CD8-positive, alpha-beta memory T cell (primary cell): Measurements from ENCODE around the gene PLAU. TPM values are rescaled to one million over a fixed set of nuclear protein-coding genes. Genes with fewer than 3 reads are reported as not detected.
A peak's percentile ranks its signal among the peaks of the same experiment; 100 is the strongest.

Source experiments
- CTCF ChIA-PET: fragments of 350-600 bp; sonication (Branson Sonifier 250); formaldehyde crosslinking; loops from one replicate; lab custom pipeline; 2021; ENCODE audit warnings: antibody characterized with exemption; lab: Charles Lee
- POLR2A ChIA-PET: fragments of 350-600 bp; sonication (Branson Sonifier 250); formaldehyde crosslinking; loops from one replicate; lab custom pipeline; 2021; ENCODE audit warnings: antibody characterized with exemption; lab: Charles Lee
- DNase-seq, 5 donors: peaks; one replicate each; pipeline versions ENCODE4 v3.0.0 to v3.0.0-alpha.2; 2020 to 2022; ENCODE audit warnings: mixed read lengths in 1 of 5
- H3K27ac ChIP-seq: one replicate; pipeline ENCODE4 v1.7.0; 2013; ENCODE audit warnings: low read depth, mild to moderate bottlenecking, low read length, moderate library complexity
- H3K27me3 ChIP-seq: 2 replicates; pipeline ENCODE4 v1.7.0; 2013; ENCODE audit warnings: low read length, mild to moderate bottlenecking; ENCODE audit not compliant: insufficient read depth, poor library complexity, severe bottlenecking
- H3K36me3 ChIP-seq: 2 replicates; pipeline ENCODE4 v1.7.0; 2013; ENCODE audit warnings: mild to moderate bottlenecking, low read length, moderate library complexity; ENCODE audit not compliant: insufficient read depth
- H3K4me1 ChIP-seq: 2 replicates; pipeline ENCODE4 v1.7.0; 2013; ENCODE audit warnings: mild to moderate bottlenecking, low read length, moderate library complexity; ENCODE audit not compliant: insufficient read depth
- H3K4me3 ChIP-seq: 2 replicates; pipeline ENCODE4 v1.7.0; 2013; ENCODE audit warnings: mild to moderate bottlenecking, low read length
- H3K9me3 ChIP-seq: 2 replicates; pipeline ENCODE4 v1.7.0; 2013; ENCODE audit warnings: mild to moderate bottlenecking, low read length
- H3K27ac Mint-ChIP-seq, 8 donors: one replicate each; pipeline ENCODE4 v1.8.0; 2020 to 2021; ENCODE audit warnings: mixed read lengths in 8 of 8, mild to moderate bottlenecking in 6 of 8, inconsistent platforms in 3 of 8, moderate library complexity in 3 of 8
- H3K27me3 Mint-ChIP-seq, 2 donors: one replicate each; pipeline ENCODE4 v1.8.0; 2020 to 2021; ENCODE audit warnings: mixed read lengths in 2 of 2, mild to moderate bottlenecking in 1 of 2, moderate library complexity in 1 of 2
- H3K36me3 Mint-ChIP-seq, 3 donors: one replicate each; pipeline ENCODE4 v1.8.0; 2020 to 2021; ENCODE audit warnings: mixed read lengths in 3 of 3, inconsistent platforms in 1 of 3, mild to moderate bottlenecking in 1 of 3
- H3K4me1 Mint-ChIP-seq, 3 donors: one replicate each; pipeline ENCODE4 v1.8.0; 2020 to 2021; ENCODE audit warnings: mixed read lengths in 3 of 3, inconsistent platforms in 1 of 3, mild to moderate bottlenecking in 1 of 3
- H3K4me3 Mint-ChIP-seq, 7 donors: one replicate each; pipeline ENCODE4 v1.8.0; 2020 to 2021; ENCODE audit warnings: mixed read lengths in 7 of 7, mild to moderate bottlenecking in 6 of 7, moderate library complexity in 4 of 7, inconsistent platforms in 2 of 7
- H3K9me3 Mint-ChIP-seq, 5 donors: one replicate each; pipeline ENCODE4 v1.8.0; 2020 to 2022; ENCODE audit warnings: mixed read lengths in 5 of 5, mild to moderate bottlenecking in 3 of 5, moderate library complexity in 2 of 5, inconsistent platforms in 1 of 5
- polyA plus RNA-seq: library from polyadenylated mRNA; unstranded; fragments of 300-500 nt; fragmentation: Illumina TruSeq; gene quantifications from one replicate; pipeline ENCODE4 v1.2.3, GENCODE V29; 2021
- total RNA-seq, 2 experiments: library from RNA; stranded (reverse); gene quantifications; one replicate each; pipeline ENCODE4 v1.2.3, GENCODE V29; 2021

The PLAU gene
- total and polyA plus RNA-seq, 3 experiments from 2014 or later, result 1.2 to 1.6 TPM; not detected in 1

- Histone ChIP-seq H3K36me3 (no peaks in the 10 kb centered on the region), H3K4me1 (no peaks in the 10 kb centered on the region), H3K27me3 (peaks cover 2% of the 10 kb centered on the region), H3K9me3 (no peaks in the 10 kb centered on the region), H3K27ac (no peak overlapping the region), H3K4me3 (no peak overlapping the region)
- Mint-ChIP-seq H3K36me3 (no peaks in the 10 kb centered on the region), H3K27ac (no peak overlapping the region), H3K9me3 (no peaks in the 10 kb centered on the region), H3K4me3 (no peak overlapping the region), H3K27me3 (peaks cover 9 to 26% of the 10 kb centered on the region in 2 donors), H3K4me1 (no peaks in the 10 kb centered on the region)
- DNase-seq, result no peak
- CTCF ChIA-PET, result interaction anchor here (0.8 to 4.1 kb wide), 3 partner anchors 13 to 41 kb away, joined by 3 to 22 read pairs (median 4); no protein-coding TSS in a partner anchor
- POLR2A ChIA-PET, result no interaction called here
Measured at GRCh38 chr10:73899423-73899822, 11.5 kb upstream of the PLAU start.

- no peaks in the 10 kb centered on the region for H3K4me1 Mint-ChIP-seq
- no peaks in the 10 kb centered on the region for H3K36me3 ChIP-seq
- H3K27ac ChIP-seq, result no peak overlapping the region
- ChIA-PET CTCF (interaction anchor here (0.8 to 4.1 kb wide), 2 partner anchors 14 to 41 kb away, joined by 3 to 22 read pairs; no protein-coding TSS in a partner anchor), POLR2A (no interaction called here)
- H3K27me3 Mint-ChIP-seq, result peaks cover 8 to 26% of the 10 kb centered on the region in 2 donors
- H3K27ac Mint-ChIP-seq, result no peak overlapping the region
- DNase-seq, result no peak
- H3K4me3 Mint-ChIP-seq, result no peak overlapping the region
- peaks cover 5% of the 10 kb centered on the region for H3K27me3 ChIP-seq
- no peaks in the 10 kb centered on the region for H3K4me1 ChIP-seq
- no peaks in the 10 kb centered on the region for H3K9me3 Mint-ChIP-seq
- H3K36me3 Mint-ChIP-seq, result no peaks in the 10 kb centered on the region
- H3K9me3 ChIP-seq, result no peaks in the 10 kb centered on the region
- no peak overlapping the region for H3K4me3 ChIP-seq
Measured at GRCh38 chr10:73900064-73900463, 10.9 kb upstream of the PLAU start.

- Mint-ChIP-seq H3K27me3 (peaks cover 13 to 33% of the 10 kb centered on the region in 2 donors), H3K9me3 (no peaks in the 10 kb centered on the region), H3K4me1 (no peaks in the 10 kb centered on the region), H3K27ac (no peak overlapping the region), H3K4me3 (no peak overlapping the region), H3K36me3 (peaks cover 0 to 3% (median 0%) of the 10 kb centered on the region in 3 donors)
- H3K4me1 ChIP-seq, result no peaks in the 10 kb centered on the region
- no peak overlapping the region for H3K4me3 ChIP-seq
- H3K27me3 ChIP-seq, result peaks cover 5% of the 10 kb centered on the region
- no peak overlapping the region for H3K27ac ChIP-seq
- DNase-seq, result no peak
- CTCF ChIA-PET, result interaction anchor here (1.0 to 4.1 kb wide), 4 partner anchors 13 to 52 kb away, joined by 3 to 22 read pairs (median 3); no protein-coding TSS in a partner anchor
- POLR2A ChIA-PET, result no interaction called here
- H3K9me3 ChIP-seq, result no peaks in the 10 kb centered on the region
- H3K36me3 ChIP-seq, result no peaks in the 10 kb centered on the region
Measured at GRCh38 chr10:73901261-73901660, 9.7 kb upstream of the PLAU start.

- Mint-ChIP-seq H3K4me3 (no peak overlapping the region), H3K9me3 (no peaks in the 10 kb centered on the region), H3K27me3 (peaks cover 14 to 44% of the 10 kb centered on the region in 2 donors), H3K36me3 (peaks cover 0 to 3% (median 0%) of the 10 kb centered on the region in 3 donors), H3K27ac (peak overlapping the region in 1 of 8 donors; percentile 26), H3K4me1 (no peaks in the 10 kb centered on the region)
- peaks cover 5% of the 10 kb centered on the region for H3K27me3 ChIP-seq
- DNase-seq, result no peak
- POLR2A ChIA-PET, result no interaction called here
- no peak overlapping the region for H3K4me3 ChIP-seq
- CTCF ChIA-PET, result interaction anchor here (1.8 to 4.1 kb wide), 2 partner anchors 16 to 38 kb away, joined by 7 to 22 read pairs; no protein-coding TSS in a partner anchor
- H3K9me3 ChIP-seq, result no peaks in the 10 kb centered on the region
- no peak overlapping the region for H3K27ac ChIP-seq
- no peaks in the 10 kb centered on the region for H3K4me1 ChIP-seq
- H3K36me3 ChIP-seq, result no peaks in the 10 kb centered on the region
Measured at GRCh38 chr10:73902351-73902750, 8.6 kb upstream of the PLAU start.

- no peaks in the 10 kb centered on the region for H3K36me3 ChIP-seq
- CTCF ChIA-PET, result interaction anchor here (1.2 to 2.2 kb wide), 2 partner anchors 26 to 35 kb away, joined by 6 to 7 read pairs; no protein-coding TSS in a partner anchor
- Mint-ChIP-seq H3K27me3 (peaks cover 31 to 66% of the 10 kb centered on the region in 2 donors), H3K9me3 (no peaks in the 10 kb centered on the region), H3K36me3 (peaks cover 0 to 3% (median 0%) of the 10 kb centered on the region in 3 donors), H3K4me3 (peak overlapping the region in 1 of 7 donors; percentile 74), H3K4me1 (peaks cover 15 to 20% (median 18%) of the 10 kb centered on the region in 3 donors), H3K27ac (no peak overlapping the region)
- POLR2A ChIA-PET, result no interaction called here
- no peak for DNase-seq
- peaks cover 22% of the 10 kb centered on the region for H3K4me1 ChIP-seq
- no peak overlapping the region for H3K27ac ChIP-seq
- peaks cover 11% of the 10 kb centered on the region for H3K27me3 ChIP-seq
- no peak overlapping the region for H3K4me3 ChIP-seq
- no peaks in the 10 kb centered on the region for H3K9me3 ChIP-seq
Measured at GRCh38 chr10:73905256-73906020, 5.5 kb upstream of the PLAU start.

GRCh38 chr10:73906524-73907447 lies 4.1 kb upstream of the PLAU start:
- H3K27ac ChIP-seq, result no peak overlapping the region
- H3K4me1 ChIP-seq, result peaks cover 32% of the 10 kb centered on the region
- peaks cover 17% of the 10 kb centered on the region for H3K27me3 ChIP-seq
- peaks cover 24 to 30% (median 27%) of the 10 kb centered on the region in 3 donors for H3K4me1 Mint-ChIP-seq
- no peaks in the 10 kb centered on the region for H3K9me3 Mint-ChIP-seq
- ChIA-PET POLR2A (no interaction called here), CTCF (interaction anchor here (0.6 to 2.4 kb wide), 3 partner anchors 27 to 196 kb away, joined by 3 to 8 read pairs (median 7); no protein-coding TSS in a partner anchor)
- H3K4me3 ChIP-seq, result no peak overlapping the region
- H3K36me3 Mint-ChIP-seq, result peaks cover 0 to 3% (median 2%) of the 10 kb centered on the region in 3 donors
- peak overlapping the region in 1 of 7 donors; percentile 32 for H3K4me3 Mint-ChIP-seq
- H3K27me3 Mint-ChIP-seq, result peaks cover 38 to 71% of the 10 kb centered on the region in 2 donors
- H3K27ac Mint-ChIP-seq, result no peak overlapping the region
- no peaks in the 10 kb centered on the region for H3K36me3 ChIP-seq
- H3K9me3 ChIP-seq, result no peaks in the 10 kb centered on the region
- DNase-seq, result no peak

- Histone ChIP-seq H3K27me3 (peaks cover 25% of the 10 kb centered on the region), H3K4me1 (peaks cover 34% of the 10 kb centered on the region), H3K27ac (peak overlapping the region; percentile 28), H3K9me3 (no peaks in the 10 kb centered on the region), H3K36me3 (no peaks in the 10 kb centered on the region), H3K4me3 (no peak overlapping the region)
- H3K4me1 Mint-ChIP-seq, result peaks cover 25 to 35% (median 30%) of the 10 kb centered on the region in 3 donors
- H3K27ac Mint-ChIP-seq, result no peak overlapping the region
- H3K9me3 Mint-ChIP-seq, result no peaks in the 10 kb centered on the region
- peaks cover 0 to 3% (median 2%) of the 10 kb centered on the region in 3 donors for H3K36me3 Mint-ChIP-seq
- POLR2A ChIA-PET, result no interaction called here
- peaks cover 45 to 74% of the 10 kb centered on the region in 2 donors for H3K27me3 Mint-ChIP-seq
- CTCF ChIA-PET, result interaction anchor here (2.2 to 2.4 kb wide), 2 partner anchors 28 to 32 kb away, joined by 7 to 8 read pairs; no protein-coding TSS in a partner anchor
- DNase-seq, result no peak
- peak overlapping the region in 4 of 7 donors; percentile 11 to 74 (median 36) for H3K4me3 Mint-ChIP-seq
Measured at GRCh38 chr10:73907841-73908517, 3.0 kb upstream of the PLAU start.
